ENCODE data around the gene WASHC4. TPM values are rescaled to one million over a fixed set of nuclear protein-coding genes. Genes with fewer than 3 reads are reported as not detected.
"Not testable (repeated sequence)": the region's sequence is repeated elsewhere in the genome, so short reads cannot be mapped to it uniquely, and the experiment has no call there.

The WASHC4 gene
- total RNA-seq, 2 experiments from 2014 or later, result 32.5 to 33.6 TPM

DNA sequence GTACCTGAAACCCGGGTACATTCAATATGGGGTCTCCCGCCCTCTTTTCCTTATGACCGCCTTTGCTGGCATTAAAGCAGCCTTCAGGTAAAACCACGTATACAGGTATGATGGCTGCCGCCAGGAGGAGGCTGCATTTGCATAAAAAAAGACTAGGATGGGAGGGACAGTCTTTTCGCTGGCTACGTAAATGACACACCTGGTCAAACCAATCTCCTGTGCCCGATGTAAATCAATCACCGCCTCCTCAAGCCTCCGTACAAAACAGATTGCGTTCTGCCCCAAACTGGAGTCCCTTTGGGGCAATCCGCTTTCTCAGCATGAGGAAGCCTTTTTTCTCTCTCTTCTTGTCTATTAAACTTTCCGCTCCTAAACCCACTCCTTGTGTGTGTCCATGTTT is 15.2 kb upstream of the WASHC4 start:
- POLR2A ChIA-PET, result interaction anchor here (1.1 kb wide), 1 partner anchor 13 kb away, joined by 3 read pairs; no protein-coding TSS in a partner anchor
- peaks cover 19% of the 10 kb centered on the region for H3K27me3 Mint-ChIP-seq
- no peak overlapping the region for H3K4me3 ChIP-seq (ENCODE audit: low read length)
- CTCF ChIA-PET, result no interaction called here
- H3K27ac Mint-ChIP-seq, result no peak overlapping the region
- ATAC-seq (ENCODE audit: poor library complexity), result no peak
- no peak for DNase-seq
- intact Hi-C loops (cut with DNase I, micrococcal nuclease), result no loop called here
- H3K9me3 Mint-ChIP-seq, result peaks cover 8% of the 10 kb centered on the region
- TF ChIP-seq, protein P1, sequence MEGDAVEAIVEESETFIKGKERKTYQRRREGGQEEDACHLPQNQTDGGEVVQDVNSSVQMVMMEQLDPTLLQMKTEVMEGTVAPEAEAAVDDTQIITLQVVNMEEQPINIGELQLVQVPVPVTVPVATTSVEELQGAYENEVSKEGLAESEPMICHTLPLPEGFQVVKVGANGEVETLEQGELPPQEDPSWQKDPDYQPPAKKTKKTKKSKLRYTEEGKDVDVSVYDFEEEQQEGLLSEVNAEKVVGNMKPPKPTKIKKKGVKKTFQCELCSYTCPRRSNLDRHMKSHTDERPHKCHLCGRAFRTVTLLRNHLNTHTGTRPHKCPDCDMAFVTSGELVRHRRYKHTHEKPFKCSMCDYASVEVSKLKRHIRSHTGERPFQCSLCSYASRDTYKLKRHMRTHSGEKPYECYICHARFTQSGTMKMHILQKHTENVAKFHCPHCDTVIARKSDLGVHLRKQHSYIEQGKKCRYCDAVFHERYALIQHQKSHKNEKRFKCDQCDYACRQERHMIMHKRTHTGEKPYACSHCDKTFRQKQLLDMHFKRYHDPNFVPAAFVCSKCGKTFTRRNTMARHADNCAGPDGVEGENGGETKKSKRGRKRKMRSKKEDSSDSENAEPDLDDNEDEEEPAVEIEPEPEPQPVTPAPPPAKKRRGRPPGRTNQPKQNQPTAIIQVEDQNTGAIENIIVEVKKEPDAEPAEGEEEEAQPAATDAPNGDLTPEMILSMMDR (IDR thresholded peaks at IDR 0.05), result no peak
- peaks cover 13 to 19% of the 10 kb centered on the region in 2 experiments for H3K9me3 ChIP-seq (ENCODE audit: control insufficient read depth in 1 of 2, insufficient read depth in 1 of 2, low read length in 2 of 2)
- H3K36me3 ChIP-seq (ENCODE audit: insufficient read depth, low read length), result no peaks in the 10 kb centered on the region
- no peaks in the 10 kb centered on the region for H3K36me3 Mint-ChIP-seq (ENCODE audit: low read depth)
- no peaks in the 10 kb centered on the region for H3K4me1 ChIP-seq (ENCODE audit: insufficient read depth, low read length)
- H3K27me3 ChIP-seq (ENCODE audit: control insufficient read depth in 1 of 2, insufficient read depth in 2 of 2, low read length in 2 of 2), result no peaks in the 10 kb centered on the region
- H3K27ac ChIP-seq (ENCODE audit: low read depth in 1 of 2, low read length in 2 of 2), result no peak overlapping the region
- H3K4me3 Mint-ChIP-seq, result no peak overlapping the region
- no peaks in the 10 kb centered on the region for H3K4me1 Mint-ChIP-seq (ENCODE audit: low read depth)

DNA sequence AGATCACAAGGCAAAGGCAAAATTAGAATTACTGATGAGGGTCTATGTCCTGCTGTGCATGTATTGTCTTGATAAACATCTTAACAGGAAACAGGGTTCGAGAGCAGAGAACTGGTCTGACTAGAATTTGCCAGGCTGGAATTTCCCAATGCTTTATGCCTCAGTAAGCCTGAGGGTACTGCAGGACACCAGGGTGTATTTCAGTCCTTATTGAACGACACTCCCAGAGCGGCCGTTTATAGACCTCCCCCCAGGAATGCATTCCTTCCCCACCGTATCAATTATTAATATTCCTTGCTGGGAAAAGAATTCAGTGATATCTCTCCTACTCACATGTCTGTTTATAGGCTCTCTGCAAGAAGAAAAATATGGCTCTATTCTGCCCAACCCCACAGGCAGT is 12.2 kb upstream of the WASHC4 start:
- H3K36me3 ChIP-seq (ENCODE audit: insufficient read depth, low read length); H3K27ac ChIP-seq (ENCODE audit: low read depth in 1 of 2, low read length in 2 of 2); H3K36me3 Mint-ChIP-seq (ENCODE audit: low read depth); H3K4me3 ChIP-seq (ENCODE audit: low read length); ATAC-seq (ENCODE audit: poor library complexity); DNase-seq; POLR2A ChIA-PET; intact Hi-C loops (cut with DNase I, micrococcal nuclease); CTCF ChIA-PET; H3K4me1 Mint-ChIP-seq (ENCODE audit: low read depth); H3K27ac Mint-ChIP-seq; H3K27me3 ChIP-seq (ENCODE audit: control insufficient read depth in 1 of 2, insufficient read depth in 2 of 2, low read length in 2 of 2); H3K4me1 ChIP-seq (ENCODE audit: insufficient read depth, low read length); H3K4me3 Mint-ChIP-seq; H3K9me3 Mint-ChIP-seq: not testable (repeated sequence)
- peaks cover 24% of the 10 kb centered on the region for H3K27me3 Mint-ChIP-seq
- peaks cover 13 to 19% of the 10 kb centered on the region in 2 experiments for H3K9me3 ChIP-seq (ENCODE audit: control insufficient read depth in 1 of 2, insufficient read depth in 1 of 2, low read length in 2 of 2)

DNA sequence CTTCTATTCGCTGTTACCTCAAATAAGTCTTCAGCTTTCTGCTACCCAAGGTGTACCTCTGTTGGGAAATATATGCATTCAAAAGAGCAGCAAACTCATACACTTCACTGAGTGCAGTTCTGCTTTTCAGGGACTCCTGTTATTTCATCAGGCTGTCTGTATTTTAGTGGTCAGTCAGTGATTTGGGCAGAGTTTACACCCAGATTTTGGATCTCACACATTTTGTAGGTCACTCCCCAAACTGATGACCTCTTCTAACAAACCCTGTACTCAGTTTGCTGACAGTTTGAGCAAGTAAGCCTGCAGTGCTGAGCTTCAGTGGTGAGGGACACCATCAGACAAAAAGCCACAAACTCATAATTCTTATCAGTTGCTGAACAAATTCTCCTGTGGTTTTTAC is 8.2 kb upstream of the WASHC4 start:
- intact Hi-C loops (cut with DNase I, micrococcal nuclease), result no loop called here
- TF ChIP-seq, protein P1 (IDR thresholded peaks at IDR 0.05), result no peak
- Mint-ChIP-seq H3K27ac (no peak overlapping the region), H3K9me3 (peaks cover 5% of the 10 kb centered on the region), H3K27me3 (peaks cover 31% of the 10 kb centered on the region), H3K36me3 (ENCODE audit: low read depth) (no peaks in the 10 kb centered on the region), H3K4me1 (ENCODE audit: low read depth) (no peaks in the 10 kb centered on the region), H3K4me3 (no peak overlapping the region)
- Histone ChIP-seq H3K27me3 (ENCODE audit: control insufficient read depth in 1 of 2, insufficient read depth in 2 of 2, low read length in 2 of 2) (peaks cover 0 to 3% of the 10 kb centered on the region in 2 experiments), H3K9me3 (ENCODE audit: control insufficient read depth in 1 of 2, insufficient read depth in 1 of 2, low read length in 2 of 2) (peaks cover 13 to 17% of the 10 kb centered on the region in 2 experiments), H3K36me3 (ENCODE audit: insufficient read depth, low read length) (no peaks in the 10 kb centered on the region), H3K27ac (ENCODE audit: low read depth in 1 of 2, low read length in 2 of 2) (no peak overlapping the region), H3K4me1 (ENCODE audit: insufficient read depth, low read length) (no peaks in the 10 kb centered on the region), H3K4me3 (ENCODE audit: low read length) (no peak overlapping the region)
- CTCF ChIA-PET, result no interaction called here
- POLR2A ChIA-PET, result no interaction called here
- no peak for DNase-seq
- ATAC-seq (ENCODE audit: poor library complexity), result no peak
